Gastroesophageal sphincter (tissue), 4 donors: ENCODE measurements around the gene PPP1R3C. TPM values are rescaled to one million over a fixed set of nuclear protein-coding genes. Genes with fewer than 3 reads are reported as not detected.

ENCODE experiments used
- ATAC-seq: fragments of 150-250 bp; one replicate; pipeline ENCODE4 v1.9.1; 2016; ENCODE audit warnings: mild to moderate bottlenecking, moderate library complexity
- H3K27ac ChIP-seq, 4 donors: fragments of 200-600 bp; sonication (generic) in 3 of 4; 1 replicate in 3 of 4; 2 replicates in 1 of 4; pipeline ENCODE4 v1.5.1; 2016 to 2019
- H3K27me3 ChIP-seq: fragments of 200-600 bp; sonication (generic); one replicate; pipeline ENCODE4 v1.5.1; 2019
- H3K36me3 ChIP-seq, 2 donors: fragments of 200-600 bp; sonication (generic); one replicate each; pipeline ENCODE4 v1.5.1; 2019; ENCODE audit warnings: control low read depth in 1 of 2
- H3K4me1 ChIP-seq, 3 donors: fragments of 200-600 bp; sonication (generic); 1 replicate in 2 of 3; 2 replicates in 1 of 3; pipeline ENCODE4 v1.5.1; 2016 to 2019; ENCODE audit warnings: control low read depth in 2 of 3
- H3K4me3 ChIP-seq, 2 donors: fragments of 200-600 bp; sonication (generic); one replicate each; pipeline ENCODE4 v1.5.1; 2019; ENCODE audit warnings: mild to moderate bottlenecking in 1 of 2, moderate library complexity in 1 of 2
- H3K9me3 ChIP-seq, 3 donors: fragments of 200-600 bp; sonication (generic); one replicate each; pipeline ENCODE4 v1.5.1; 2017 to 2019; ENCODE audit warnings: control low read depth in 2 of 3
- EP300 ChIP-seq: sonication (generic); formaldehyde crosslinking; IDR thresholded peaks from one replicate; pipeline ENCODE4 v1.6.1; 2017; ENCODE audit warnings: antibody characterized with exemption, mild to moderate bottlenecking
- POLR2A ChIP-seq, 2 donors: fragments of 450-650 bp; IDR thresholded peaks; one replicate each; pipeline ENCODE4 v1.6.1; 2017; ENCODE audit warnings: antibody characterized with exemption in 2 of 2, mild to moderate bottlenecking in 2 of 2, moderate library complexity in 1 of 2
- POLR2AphosphoS5 ChIP-seq: sonication (generic); formaldehyde crosslinking; IDR thresholded peaks from one replicate; pipeline ENCODE4 v1.6.1; 2017; ENCODE audit warnings: antibody characterized with exemption
- WGBS, 2 donors: methylation state at CpG; one replicate each; pipeline ENCODE4 v1.1.5; 2018; ENCODE audit warnings: low coverage in 1 of 2; 5-methylcytosine and 5-hydroxymethylcytosine counted together
- total RNA-seq, 4 donors: library from RNA; depleted of rRNA; stranded (reverse); fragments of >200 nt; gene quantifications; one replicate each; pipeline ENCODE4 v1.1.0, GENCODE V29; 2016
- TF ChIP-seq, protein P1 (sequence below), 4 experiments: fragments of 200-600 bp in 2 of 4; fragments of 450-650 bp in 2 of 4; sonication (generic) in 1 of 4; IDR thresholded peaks; one replicate each; pipeline ENCODE4 v1.5.1; 2017 to 2019; ENCODE audit warnings: antibody characterized with exemption in 4 of 4, mild to moderate bottlenecking in 2 of 4, moderate library complexity in 2 of 4

Gene PPP1R3C
- total RNA-seq, 4 donors from 2014 or later, result 83.3 to 162 (median 96.2) TPM

DNA sequence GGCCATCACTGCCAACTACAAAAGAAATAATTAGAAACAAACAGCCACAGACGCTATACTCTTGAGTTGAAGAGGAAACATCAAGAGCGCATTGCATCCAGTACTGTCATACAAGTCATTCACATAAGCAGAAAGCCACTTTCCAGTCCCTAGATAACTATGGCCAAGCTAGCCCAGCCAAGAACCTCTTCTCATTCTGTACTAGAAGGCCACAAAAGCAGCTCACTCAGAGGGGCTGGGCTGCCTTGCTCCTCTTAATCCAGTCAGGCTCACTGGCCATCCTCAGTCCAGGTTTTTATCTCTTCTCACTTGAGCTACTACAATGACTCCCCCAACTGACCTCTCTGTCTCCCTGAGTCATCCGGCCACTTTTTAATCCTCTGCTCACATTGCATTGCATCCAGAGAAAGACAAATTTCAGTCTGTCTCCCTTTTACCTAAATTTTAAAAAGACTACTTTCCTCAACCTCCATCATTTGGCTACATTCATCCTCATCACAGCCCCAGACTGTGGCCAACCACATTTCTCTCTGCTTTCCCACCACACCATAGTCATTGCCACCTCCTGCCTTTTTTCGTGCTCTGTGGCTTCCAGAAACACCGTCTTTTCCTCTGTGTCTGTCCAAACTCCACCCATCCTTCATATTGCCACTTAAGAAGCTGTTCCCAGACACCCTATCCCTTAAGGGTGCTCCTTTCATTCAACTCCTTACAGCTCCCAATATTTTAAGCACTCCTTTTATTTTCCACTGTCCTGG is 25.0 kb downstream of the PPP1R3C start:
- Histone ChIP-seq H3K27me3 (no peaks in the 10 kb centered on the region), H3K36me3 (no peaks in the 10 kb centered on the region), H3K9me3 (no peaks in the 10 kb centered on the region), H3K4me3 (no peak overlapping the region), H3K27ac (peak overlapping the region; percentile 84 to 98 (median 90)), H3K4me1 (peaks cover 16 to 74% (median 27%) of the 10 kb centered on the region in 3 donors)
- no peak for TF ChIP-seq POLR2AphosphoS5
- no peak for TF ChIP-seq POLR2A (IDR thresholded peaks at IDR 0.05)
- no peak for TF ChIP-seq EP300
- TF ChIP-seq, protein P1, sequence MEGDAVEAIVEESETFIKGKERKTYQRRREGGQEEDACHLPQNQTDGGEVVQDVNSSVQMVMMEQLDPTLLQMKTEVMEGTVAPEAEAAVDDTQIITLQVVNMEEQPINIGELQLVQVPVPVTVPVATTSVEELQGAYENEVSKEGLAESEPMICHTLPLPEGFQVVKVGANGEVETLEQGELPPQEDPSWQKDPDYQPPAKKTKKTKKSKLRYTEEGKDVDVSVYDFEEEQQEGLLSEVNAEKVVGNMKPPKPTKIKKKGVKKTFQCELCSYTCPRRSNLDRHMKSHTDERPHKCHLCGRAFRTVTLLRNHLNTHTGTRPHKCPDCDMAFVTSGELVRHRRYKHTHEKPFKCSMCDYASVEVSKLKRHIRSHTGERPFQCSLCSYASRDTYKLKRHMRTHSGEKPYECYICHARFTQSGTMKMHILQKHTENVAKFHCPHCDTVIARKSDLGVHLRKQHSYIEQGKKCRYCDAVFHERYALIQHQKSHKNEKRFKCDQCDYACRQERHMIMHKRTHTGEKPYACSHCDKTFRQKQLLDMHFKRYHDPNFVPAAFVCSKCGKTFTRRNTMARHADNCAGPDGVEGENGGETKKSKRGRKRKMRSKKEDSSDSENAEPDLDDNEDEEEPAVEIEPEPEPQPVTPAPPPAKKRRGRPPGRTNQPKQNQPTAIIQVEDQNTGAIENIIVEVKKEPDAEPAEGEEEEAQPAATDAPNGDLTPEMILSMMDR (IDR thresholded peaks at IDR 0.05), result no peak
- WGBS, 2 donors, result 22 to 44% methylated on average over 4 to 5 of the region's 5 CpGs
- ATAC-seq, result no peak

DNA sequence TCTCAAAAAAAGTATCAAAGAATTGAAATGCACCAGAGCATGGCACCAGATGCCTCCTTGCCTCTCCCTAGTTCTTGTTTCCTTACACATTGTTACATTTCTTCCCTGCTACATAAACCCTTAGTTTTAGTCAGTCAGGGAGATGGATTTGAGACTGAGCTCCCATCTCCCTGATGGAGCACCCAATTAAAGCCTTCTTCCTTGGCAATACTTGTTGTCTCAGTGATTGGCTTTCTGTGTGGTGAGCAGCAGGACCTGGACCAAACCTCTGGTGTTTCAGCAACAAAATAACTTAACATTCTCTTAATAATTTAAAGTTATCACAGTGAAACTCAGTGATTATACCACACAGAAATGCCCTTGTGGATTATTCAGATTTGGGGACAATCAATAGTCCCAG is 26.9 kb downstream of the PPP1R3C start:
- Histone ChIP-seq H3K9me3 (no peaks in the 10 kb centered on the region), H3K36me3 (no peaks in the 10 kb centered on the region), H3K27me3 (no peaks in the 10 kb centered on the region), H3K4me3 (no peak overlapping the region), H3K4me1 (peaks cover 16 to 72% (median 27%) of the 10 kb centered on the region in 3 donors), H3K27ac (peak overlapping the region in 3 of 4 donors; percentile 25 to 61 (median 52))
- no peak for ATAC-seq
- TF ChIP-seq POLR2AphosphoS5 (no peak), EP300 (no peak), POLR2A (IDR thresholded peaks at IDR 0.05) (no peak)
- TF ChIP-seq, protein P1 (IDR thresholded peaks at IDR 0.05), result no peak

GRCh38 chr10:91604553-91605534 is 28.0 kb downstream of the PPP1R3C start:
- TF ChIP-seq, protein P1 (IDR thresholded peaks at IDR 0.05), result peak in 1 of 4 experiments; percentile 24
- TF ChIP-seq POLR2A (IDR thresholded peaks at IDR 0.05), result no peak
- TF ChIP-seq POLR2AphosphoS5, result peak; percentile 45
- no peak for TF ChIP-seq EP300
- Histone ChIP-seq H3K27ac (peak overlapping the region; percentile 25 to 61 (median 48)), H3K4me1 (peaks cover 16 to 60% (median 27%) of the 10 kb centered on the region in 3 donors), H3K9me3 (no peaks in the 10 kb centered on the region), H3K4me3 (no peak overlapping the region), H3K27me3 (no peaks in the 10 kb centered on the region), H3K36me3 (no peaks in the 10 kb centered on the region)
- WGBS, 2 donors, result 33 to 55% methylated on average over 3 of the region's 3 CpGs
- ATAC-seq, result no peak

DNA sequence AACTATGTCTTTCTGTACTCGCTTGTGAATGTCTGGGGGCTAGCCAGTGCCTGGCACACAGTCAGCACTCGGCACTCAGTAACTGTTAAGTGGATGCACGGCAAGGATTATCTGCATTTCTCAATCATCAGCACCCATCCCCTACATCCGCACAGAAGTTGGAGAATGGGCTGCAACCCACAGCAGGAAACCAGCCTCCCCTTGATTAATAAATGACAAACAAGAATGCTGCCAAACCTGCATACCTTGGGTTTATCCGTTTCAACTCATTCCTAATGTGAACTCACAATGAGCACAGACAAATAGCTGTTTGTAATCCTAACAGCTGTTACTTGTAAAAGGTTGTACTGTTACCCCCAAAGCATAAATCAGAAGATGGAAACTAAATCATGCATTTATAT is 28.9 kb downstream of the PPP1R3C start:
- Histone ChIP-seq H3K36me3 (no peaks in the 10 kb centered on the region), H3K4me1 (peaks cover 16 to 53% (median 21%) of the 10 kb centered on the region in 3 donors), H3K27me3 (no peaks in the 10 kb centered on the region), H3K4me3 (no peak overlapping the region), H3K9me3 (no peaks in the 10 kb centered on the region), H3K27ac (peak overlapping the region in 2 of 4 donors; percentile 52 to 61)
- ATAC-seq, result no peak
- 58 to 67% methylated on average over 2 to 3 of the region's 5 CpGs for WGBS, 2 donors
- TF ChIP-seq, protein P1 (IDR thresholded peaks at IDR 0.05), result no peak
- TF ChIP-seq EP300 (no peak), POLR2AphosphoS5 (no peak), POLR2A (IDR thresholded peaks at IDR 0.05) (no peak)
